WTC11 (cell line): ENCODE data around the gene AP4S1. TPM values are rescaled to one million over a fixed set of nuclear protein-coding genes. Genes with fewer than 3 reads are reported as not detected.

Source experiments
- ATAC-seq: fragments of 200-7000 bp; cut with Tn5 transposase; 2 replicates; pipeline ENCODE4 v1.10.0; 2021; ENCODE audit warnings: mild to moderate bottlenecking, moderate library complexity
- CTCF ChIA-PET: fragments of 300-600 bp; sonication (Branson Sonifier 250); formaldehyde crosslinking; loops from one replicate; lab custom pipeline; 2021; ENCODE audit warnings: antibody characterized with exemption; lab: Charles Lee
- POLR2A ChIA-PET: fragments of 350-600 bp; sonication (Branson Sonifier 250); formaldehyde crosslinking; loops from one replicate; lab custom pipeline; 2021; ENCODE audit warnings: antibody characterized with exemption; lab: Charles Lee
- DNase-seq: peaks from one replicate; pipeline ENCODE4 v3.0.0; 2021; ENCODE audit warnings: low spot score
- H3K27ac Mint-ChIP-seq: 2 replicates; pipeline ENCODE4 v1.8.0; 2021; ENCODE audit warnings: mixed read lengths
- H3K27me3 Mint-ChIP-seq: 2 replicates; pipeline ENCODE4 v1.8.0; 2021; ENCODE audit warnings: low read depth, mild to moderate bottlenecking, moderate library complexity, mixed read lengths
- H3K36me3 Mint-ChIP-seq: 2 replicates; pipeline ENCODE4 v1.8.0; 2021; ENCODE audit warnings: mixed read lengths
- H3K4me1 Mint-ChIP-seq: 2 replicates; pipeline ENCODE4 v1.8.0; 2022; ENCODE audit warnings: mixed read lengths
- H3K4me3 Mint-ChIP-seq: 2 replicates; pipeline ENCODE4 v1.8.0; 2021; ENCODE audit warnings: mild to moderate bottlenecking, moderate library complexity, mixed read lengths
- H3K9me3 Mint-ChIP-seq: 2 replicates; pipeline ENCODE4 v1.8.0; 2021; ENCODE audit warnings: mixed read lengths
- FOXP1 ChIP-seq: sonication (generic); formaldehyde crosslinking; IDR thresholded peaks from 2 replicates; pipeline ENCODE4 v1.8.0; 2022; ENCODE audit warnings: missing genetic modification reagents, mild to moderate bottlenecking, moderate library complexity, borderline replicate concordance
- GABPB1 ChIP-seq: sonication (generic); formaldehyde crosslinking; IDR thresholded peaks from 2 replicates; pipeline ENCODE4 v1.8.1; 2023; ENCODE audit warnings: mild to moderate bottlenecking, missing genetic modification reagents
- GRHL2 ChIP-seq: fragments of 250-450 bp; sonication (Bioruptor Pico); IDR thresholded peaks from 2 replicates; pipeline ENCODE4 v1.8.0; 2022; ENCODE audit warnings: mild to moderate bottlenecking, moderate library complexity; ENCODE audit not compliant: insufficient replicate concordance, severe bottlenecking
- GTF2I ChIP-seq: fragments of 250-450 bp; sonication (Bioruptor Pico); conservative IDR thresholded peaks from 2 replicates; pipeline ENCODE4 v1.4.0; 2021; ENCODE audit warnings: mild to moderate bottlenecking
- MXD4 ChIP-seq: fragments of 250-450 bp; sonication (Bioruptor Pico); IDR thresholded peaks from 2 replicates; pipeline ENCODE4 v1.8.0; 2021; ENCODE audit warnings: mild to moderate bottlenecking, moderate library complexity, borderline replicate concordance
- NFATC4 ChIP-seq: fragments of 250-450 bp; sonication (Bioruptor Pico); IDR thresholded peaks from 2 replicates; pipeline ENCODE4 v1.9.0; 2021; ENCODE audit warnings: mild to moderate bottlenecking
- NR1H2 ChIP-seq: sonication (generic); formaldehyde crosslinking; IDR thresholded peaks from 2 replicates; pipeline ENCODE4 v1.9.0; 2021; ENCODE audit warnings: mild to moderate bottlenecking, moderate library complexity, missing genetic modification reagents
- NR3C1 ChIP-seq: sonication (generic); formaldehyde crosslinking; conservative IDR thresholded peaks from 2 replicates; pipeline ENCODE4 v1.8.1; 2023; ENCODE audit warnings: low read depth, mild to moderate bottlenecking, missing genetic modification reagents
- RELA ChIP-seq: sonication (generic); formaldehyde crosslinking; IDR thresholded peaks from 2 replicates; pipeline ENCODE4 v1.8.1; 2022; ENCODE audit warnings: missing genetic modification reagents, mild to moderate bottlenecking, borderline replicate concordance
- SMAD4 ChIP-seq: sonication (generic); formaldehyde crosslinking; IDR thresholded peaks from 2 replicates; pipeline ENCODE4 v1.8.0; 2022; ENCODE audit warnings: mild to moderate bottlenecking, missing genetic modification reagents
- TEAD1 ChIP-seq: sonication (generic); formaldehyde crosslinking; IDR thresholded peaks from 2 replicates; pipeline ENCODE4 v1.8.0; 2022; ENCODE audit warnings: mild to moderate bottlenecking, missing genetic modification reagents
- total RNA-seq: library from RNA; stranded (reverse); gene quantifications from 3 replicates; pipeline ENCODE4 v1.2.3, GENCODE V29; 2021
- TF ChIP-seq, protein P1 (sequence below): fragments of 250-450 bp; sonication (Bioruptor Pico); IDR thresholded peaks from 2 replicates; pipeline ENCODE4 v1.9.0; 2021; ENCODE audit warnings: mild to moderate bottlenecking, borderline replicate concordance
- TF ChIP-seq, protein P2 (sequence below): sonication (generic); formaldehyde crosslinking; IDR thresholded peaks from 2 replicates; pipeline ENCODE4 v1.8.0; 2022; ENCODE audit warnings: mild to moderate bottlenecking, missing genetic modification reagents
- TF ChIP-seq, protein P3 (sequence below): fragments of 250-450 bp; sonication (Bioruptor Pico); IDR thresholded peaks from 2 replicates; pipeline ENCODE4 v1.9.0; 2021; ENCODE audit warnings: moderate library complexity, mild to moderate bottlenecking, inconsistent platforms, borderline replicate concordance
- TF ChIP-seq, protein P4 (sequence below): sonication (generic); formaldehyde crosslinking; IDR thresholded peaks from 2 replicates; pipeline ENCODE4 v1.8.0; 2023; ENCODE audit warnings: missing genetic modification reagents, mild to moderate bottlenecking, borderline replicate concordance
- TF ChIP-seq, protein P5 (sequence below): sonication (generic); formaldehyde crosslinking; IDR thresholded peaks from 2 replicates; pipeline ENCODE4 v1.8.1; 2023; ENCODE audit warnings: mild to moderate bottlenecking, missing genetic modification reagents, borderline replicate concordance
- TF ChIP-seq, protein P6 (sequence below): fragments of 250-450 bp; sonication (Bioruptor Pico); IDR thresholded peaks from 2 replicates; pipeline ENCODE4 v1.9.0; 2021; ENCODE audit warnings: mild to moderate bottlenecking

AP4S1 gene
- total RNA-seq, 1 experiment from 2014 or later: 7.0 TPM

DNA sequence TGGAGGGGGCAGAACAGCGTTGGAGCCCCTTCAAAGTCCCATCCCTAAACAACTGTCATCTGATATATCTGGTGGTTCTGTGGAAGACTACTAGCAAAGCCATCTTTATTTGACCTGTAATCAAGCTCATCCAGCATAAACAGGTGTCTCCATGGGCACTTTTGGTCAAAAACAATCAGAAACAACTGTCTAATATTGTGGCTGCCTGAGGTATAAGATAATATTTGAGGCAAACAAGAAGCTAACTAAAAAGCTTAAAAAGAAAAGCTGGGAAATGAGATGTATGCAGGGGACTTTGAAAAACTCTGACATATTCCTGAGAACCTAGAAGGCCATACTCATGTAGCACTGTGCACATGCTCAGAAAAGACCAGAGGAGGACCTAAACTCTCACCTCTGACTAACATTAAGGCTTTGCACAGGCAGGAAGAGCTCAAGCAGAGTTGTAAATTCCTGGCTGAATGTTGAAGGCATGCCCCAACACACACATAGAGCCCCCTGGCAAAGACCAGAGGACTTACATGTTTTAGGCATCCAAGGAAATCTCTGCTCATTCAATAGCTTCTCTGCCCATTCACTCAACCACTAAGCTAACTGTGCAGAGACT lies 27.2 kb upstream of the AP4S1 start (continued):
- TF ChIP-seq RELA (CRISPR knock-in tag): no peak

DNA sequence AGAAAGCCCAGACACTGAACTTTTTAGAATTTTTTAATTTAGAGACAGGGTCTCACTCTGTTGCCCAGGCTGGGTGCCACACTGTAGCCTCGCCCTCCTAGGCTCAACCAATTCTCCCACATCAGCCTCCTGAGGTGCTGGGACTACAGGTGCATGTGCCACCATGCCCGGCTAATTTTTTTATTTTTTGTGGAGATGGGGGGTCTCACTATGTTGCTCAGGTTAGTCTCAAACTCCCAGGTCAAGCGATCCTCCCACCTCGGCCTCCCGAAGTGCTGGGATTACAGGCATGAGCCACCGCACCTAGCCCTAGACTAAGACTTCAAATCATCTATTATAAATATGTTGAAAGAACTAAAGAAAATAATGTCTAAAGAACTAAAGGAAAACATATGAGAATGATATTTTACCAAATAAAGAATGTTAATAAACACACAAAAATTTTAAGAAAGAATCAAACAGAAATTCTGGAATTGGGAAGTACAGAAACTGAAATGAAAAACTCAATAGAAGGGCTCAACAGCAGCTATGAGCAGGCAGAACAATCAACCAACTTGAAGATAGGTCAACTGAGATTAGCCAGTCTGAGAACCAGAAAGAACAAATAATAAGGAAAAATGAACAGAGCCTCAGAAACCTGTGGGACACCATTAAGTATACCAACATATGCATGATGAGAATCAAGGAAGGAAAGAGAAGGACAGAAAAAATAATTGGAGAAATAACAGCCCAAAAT lies 26.2 kb upstream of the AP4S1 start:
- TF ChIP-seq GRHL2 (CRISPR knock-in tag) (no peak), NFATC4 (CRISPR knock-in tag) (no peak), GTF2I (CRISPR knock-in tag) (no peak), TEAD1 (no peak), MXD4 (CRISPR knock-in tag) (no peak), NR3C1 (CRISPR knock-in tag) (no peak), GABPB1 (CRISPR knock-in tag) (no peak), SMAD4 (CRISPR knock-in tag) (no peak), FOXP1 (CRISPR knock-in tag) (no peak), NR1H2 (CRISPR knock-in tag) (no peak)
- TF ChIP-seq, protein P1, sequence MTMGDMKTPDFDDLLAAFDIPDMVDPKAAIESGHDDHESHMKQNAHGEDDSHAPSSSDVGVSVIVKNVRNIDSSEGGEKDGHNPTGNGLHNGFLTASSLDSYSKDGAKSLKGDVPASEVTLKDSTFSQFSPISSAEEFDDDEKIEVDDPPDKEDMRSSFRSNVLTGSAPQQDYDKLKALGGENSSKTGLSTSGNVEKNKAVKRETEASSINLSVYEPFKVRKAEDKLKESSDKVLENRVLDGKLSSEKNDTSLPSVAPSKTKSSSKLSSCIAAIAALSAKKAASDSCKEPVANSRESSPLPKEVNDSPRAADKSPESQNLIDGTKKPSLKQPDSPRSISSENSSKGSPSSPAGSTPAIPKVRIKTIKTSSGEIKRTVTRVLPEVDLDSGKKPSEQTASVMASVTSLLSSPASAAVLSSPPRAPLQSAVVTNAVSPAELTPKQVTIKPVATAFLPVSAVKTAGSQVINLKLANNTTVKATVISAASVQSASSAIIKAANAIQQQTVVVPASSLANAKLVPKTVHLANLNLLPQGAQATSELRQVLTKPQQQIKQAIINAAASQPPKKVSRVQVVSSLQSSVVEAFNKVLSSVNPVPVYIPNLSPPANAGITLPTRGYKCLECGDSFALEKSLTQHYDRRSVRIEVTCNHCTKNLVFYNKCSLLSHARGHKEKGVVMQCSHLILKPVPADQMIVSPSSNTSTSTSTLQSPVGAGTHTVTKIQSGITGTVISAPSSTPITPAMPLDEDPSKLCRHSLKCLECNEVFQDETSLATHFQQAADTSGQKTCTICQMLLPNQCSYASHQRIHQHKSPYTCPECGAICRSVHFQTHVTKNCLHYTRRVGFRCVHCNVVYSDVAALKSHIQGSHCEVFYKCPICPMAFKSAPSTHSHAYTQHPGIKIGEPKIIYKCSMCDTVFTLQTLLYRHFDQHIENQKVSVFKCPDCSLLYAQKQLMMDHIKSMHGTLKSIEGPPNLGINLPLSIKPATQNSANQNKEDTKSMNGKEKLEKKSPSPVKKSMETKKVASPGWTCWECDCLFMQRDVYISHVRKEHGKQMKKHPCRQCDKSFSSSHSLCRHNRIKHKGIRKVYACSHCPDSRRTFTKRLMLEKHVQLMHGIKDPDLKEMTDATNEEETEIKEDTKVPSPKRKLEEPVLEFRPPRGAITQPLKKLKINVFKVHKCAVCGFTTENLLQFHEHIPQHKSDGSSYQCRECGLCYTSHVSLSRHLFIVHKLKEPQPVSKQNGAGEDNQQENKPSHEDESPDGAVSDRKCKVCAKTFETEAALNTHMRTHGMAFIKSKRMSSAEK (CRISPR knock-in tag): no peak
- TF ChIP-seq, protein P2, sequence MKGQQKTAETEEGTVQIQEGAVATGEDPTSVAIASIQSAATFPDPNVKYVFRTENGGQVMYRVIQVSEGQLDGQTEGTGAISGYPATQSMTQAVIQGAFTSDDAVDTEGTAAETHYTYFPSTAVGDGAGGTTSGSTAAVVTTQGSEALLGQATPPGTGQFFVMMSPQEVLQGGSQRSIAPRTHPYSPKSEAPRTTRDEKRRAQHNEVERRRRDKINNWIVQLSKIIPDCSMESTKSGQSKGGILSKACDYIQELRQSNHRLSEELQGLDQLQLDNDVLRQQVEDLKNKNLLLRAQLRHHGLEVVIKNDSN (CRISPR knock-in tag): no peak
- TF ChIP-seq, protein P3, sequence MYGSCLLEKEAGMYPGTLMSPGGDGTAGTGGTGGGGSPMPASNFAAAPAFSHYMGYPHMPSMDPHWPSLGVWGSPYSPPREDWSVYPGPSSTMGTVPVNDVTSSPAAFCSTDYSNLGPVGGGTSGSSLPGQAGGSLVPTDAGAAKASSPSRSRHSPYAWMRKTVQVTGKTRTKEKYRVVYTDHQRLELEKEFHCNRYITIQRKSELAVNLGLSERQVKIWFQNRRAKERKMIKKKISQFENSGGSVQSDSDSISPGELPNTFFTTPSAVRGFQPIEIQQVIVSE (CRISPR knock-in tag): no peak
- TF ChIP-seq, protein P4, sequence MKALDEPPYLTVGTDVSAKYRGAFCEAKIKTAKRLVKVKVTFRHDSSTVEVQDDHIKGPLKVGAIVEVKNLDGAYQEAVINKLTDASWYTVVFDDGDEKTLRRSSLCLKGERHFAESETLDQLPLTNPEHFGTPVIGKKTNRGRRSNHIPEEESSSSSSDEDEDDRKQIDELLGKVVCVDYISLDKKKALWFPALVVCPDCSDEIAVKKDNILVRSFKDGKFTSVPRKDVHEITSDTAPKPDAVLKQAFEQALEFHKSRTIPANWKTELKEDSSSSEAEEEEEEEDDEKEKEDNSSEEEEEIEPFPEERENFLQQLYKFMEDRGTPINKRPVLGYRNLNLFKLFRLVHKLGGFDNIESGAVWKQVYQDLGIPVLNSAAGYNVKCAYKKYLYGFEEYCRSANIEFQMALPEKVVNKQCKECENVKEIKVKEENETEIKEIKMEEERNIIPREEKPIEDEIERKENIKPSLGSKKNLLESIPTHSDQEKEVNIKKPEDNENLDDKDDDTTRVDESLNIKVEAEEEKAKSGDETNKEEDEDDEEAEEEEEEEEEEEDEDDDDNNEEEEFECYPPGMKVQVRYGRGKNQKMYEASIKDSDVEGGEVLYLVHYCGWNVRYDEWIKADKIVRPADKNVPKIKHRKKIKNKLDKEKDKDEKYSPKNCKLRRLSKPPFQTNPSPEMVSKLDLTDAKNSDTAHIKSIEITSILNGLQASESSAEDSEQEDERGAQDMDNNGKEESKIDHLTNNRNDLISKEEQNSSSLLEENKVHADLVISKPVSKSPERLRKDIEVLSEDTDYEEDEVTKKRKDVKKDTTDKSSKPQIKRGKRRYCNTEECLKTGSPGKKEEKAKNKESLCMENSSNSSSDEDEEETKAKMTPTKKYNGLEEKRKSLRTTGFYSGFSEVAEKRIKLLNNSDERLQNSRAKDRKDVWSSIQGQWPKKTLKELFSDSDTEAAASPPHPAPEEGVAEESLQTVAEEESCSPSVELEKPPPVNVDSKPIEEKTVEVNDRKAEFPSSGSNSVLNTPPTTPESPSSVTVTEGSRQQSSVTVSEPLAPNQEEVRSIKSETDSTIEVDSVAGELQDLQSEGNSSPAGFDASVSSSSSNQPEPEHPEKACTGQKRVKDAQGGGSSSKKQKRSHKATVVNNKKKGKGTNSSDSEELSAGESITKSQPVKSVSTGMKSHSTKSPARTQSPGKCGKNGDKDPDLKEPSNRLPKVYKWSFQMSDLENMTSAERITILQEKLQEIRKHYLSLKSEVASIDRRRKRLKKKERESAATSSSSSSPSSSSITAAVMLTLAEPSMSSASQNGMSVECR (CRISPR knock-in tag): no peak
- TF ChIP-seq, protein P5, sequence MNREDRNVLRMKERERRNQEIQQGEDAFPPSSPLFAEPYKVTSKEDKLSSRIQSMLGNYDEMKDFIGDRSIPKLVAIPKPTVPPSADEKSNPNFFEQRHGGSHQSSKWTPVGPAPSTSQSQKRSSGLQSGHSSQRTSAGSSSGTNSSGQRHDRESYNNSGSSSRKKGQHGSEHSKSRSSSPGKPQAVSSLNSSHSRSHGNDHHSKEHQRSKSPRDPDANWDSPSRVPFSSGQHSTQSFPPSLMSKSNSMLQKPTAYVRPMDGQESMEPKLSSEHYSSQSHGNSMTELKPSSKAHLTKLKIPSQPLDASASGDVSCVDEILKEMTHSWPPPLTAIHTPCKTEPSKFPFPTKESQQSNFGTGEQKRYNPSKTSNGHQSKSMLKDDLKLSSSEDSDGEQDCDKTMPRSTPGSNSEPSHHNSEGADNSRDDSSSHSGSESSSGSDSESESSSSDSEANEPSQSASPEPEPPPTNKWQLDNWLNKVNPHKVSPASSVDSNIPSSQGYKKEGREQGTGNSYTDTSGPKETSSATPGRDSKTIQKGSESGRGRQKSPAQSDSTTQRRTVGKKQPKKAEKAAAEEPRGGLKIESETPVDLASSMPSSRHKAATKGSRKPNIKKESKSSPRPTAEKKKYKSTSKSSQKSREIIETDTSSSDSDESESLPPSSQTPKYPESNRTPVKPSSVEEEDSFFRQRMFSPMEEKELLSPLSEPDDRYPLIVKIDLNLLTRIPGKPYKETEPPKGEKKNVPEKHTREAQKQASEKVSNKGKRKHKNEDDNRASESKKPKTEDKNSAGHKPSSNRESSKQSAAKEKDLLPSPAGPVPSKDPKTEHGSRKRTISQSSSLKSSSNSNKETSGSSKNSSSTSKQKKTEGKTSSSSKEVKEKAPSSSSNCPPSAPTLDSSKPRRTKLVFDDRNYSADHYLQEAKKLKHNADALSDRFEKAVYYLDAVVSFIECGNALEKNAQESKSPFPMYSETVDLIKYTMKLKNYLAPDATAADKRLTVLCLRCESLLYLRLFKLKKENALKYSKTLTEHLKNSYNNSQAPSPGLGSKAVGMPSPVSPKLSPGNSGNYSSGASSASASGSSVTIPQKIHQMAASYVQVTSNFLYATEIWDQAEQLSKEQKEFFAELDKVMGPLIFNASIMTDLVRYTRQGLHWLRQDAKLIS (CRISPR knock-in tag): no peak
- TF ChIP-seq, protein P6, sequence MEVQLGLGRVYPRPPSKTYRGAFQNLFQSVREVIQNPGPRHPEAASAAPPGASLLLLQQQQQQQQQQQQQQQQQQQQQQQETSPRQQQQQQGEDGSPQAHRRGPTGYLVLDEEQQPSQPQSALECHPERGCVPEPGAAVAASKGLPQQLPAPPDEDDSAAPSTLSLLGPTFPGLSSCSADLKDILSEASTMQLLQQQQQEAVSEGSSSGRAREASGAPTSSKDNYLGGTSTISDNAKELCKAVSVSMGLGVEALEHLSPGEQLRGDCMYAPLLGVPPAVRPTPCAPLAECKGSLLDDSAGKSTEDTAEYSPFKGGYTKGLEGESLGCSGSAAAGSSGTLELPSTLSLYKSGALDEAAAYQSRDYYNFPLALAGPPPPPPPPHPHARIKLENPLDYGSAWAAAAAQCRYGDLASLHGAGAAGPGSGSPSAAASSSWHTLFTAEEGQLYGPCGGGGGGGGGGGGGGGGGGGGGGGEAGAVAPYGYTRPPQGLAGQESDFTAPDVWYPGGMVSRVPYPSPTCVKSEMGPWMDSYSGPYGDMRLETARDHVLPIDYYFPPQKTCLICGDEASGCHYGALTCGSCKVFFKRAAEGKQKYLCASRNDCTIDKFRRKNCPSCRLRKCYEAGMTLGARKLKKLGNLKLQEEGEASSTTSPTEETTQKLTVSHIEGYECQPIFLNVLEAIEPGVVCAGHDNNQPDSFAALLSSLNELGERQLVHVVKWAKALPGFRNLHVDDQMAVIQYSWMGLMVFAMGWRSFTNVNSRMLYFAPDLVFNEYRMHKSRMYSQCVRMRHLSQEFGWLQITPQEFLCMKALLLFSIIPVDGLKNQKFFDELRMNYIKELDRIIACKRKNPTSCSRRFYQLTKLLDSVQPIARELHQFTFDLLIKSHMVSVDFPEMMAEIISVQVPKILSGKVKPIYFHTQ (CRISPR knock-in tag): no peak
- Mint-ChIP-seq H3K36me3 (peaks cover 34% of the 10 kb centered on the region), H3K9me3 (peaks cover 24% of the 10 kb centered on the region), H3K27me3 (no peaks in the 10 kb centered on the region), H3K4me3 (no peak overlapping the region), H3K27ac (peak overlapping the region; percentile 44), H3K4me1 (peaks cover 68% of the 10 kb centered on the region)
- ChIA-PET CTCF (no interaction called here), POLR2A (no interaction called here)
- ATAC-seq (no peak), DNase-seq (no peak)
